ENCODE data around the gene RAD21L1. TPM values are rescaled to one million over a fixed set of nuclear protein-coding genes. Genes with fewer than 3 reads are reported as not detected.

The RAD21L1 gene
- total and polyA plus RNA-seq, 2 donors (not counting 3 experiments of a cell fraction or from before 2014, with no cell fraction given), result 0.06 TPM; not detected in 1

GRCh38 chr20:1294497-1294896, 68.7 kb downstream of the RAD21L1 start:
- Histone ChIP-seq H3K27me3 (ENCODE audit: control insufficient read depth in 2 of 2, insufficient read depth in 2 of 2, low read length in 2 of 2) (no peaks in the 10 kb centered on the region), H3K9me1 (replicated peaks; ENCODE audit: control insufficient read depth, extremely low read depth, insufficient read depth, low read length) (no peaks in the 10 kb centered on the region), H3K9ac (replicated peaks; ENCODE audit: extremely low read depth, insufficient read depth, low read length) (no peak overlapping the region), H3K9me3 (replicated peaks; ENCODE audit: control insufficient read depth, insufficient read depth, low read length) (no peaks in the 10 kb centered on the region), H3K4me2 (ENCODE audit: insufficient read depth, low read length) (no peak overlapping the region), H2AFZ (ENCODE audit: low read depth, low read length) (no peak overlapping the region), H3K79me2 (ENCODE audit: control insufficient read depth, insufficient read depth, low read length) (no peaks in the 10 kb centered on the region), H3K36me3 (ENCODE audit: control insufficient read depth in 2 of 2, extremely low read depth in 1 of 2, insufficient read depth in 2 of 2, low read length in 2 of 2) (no peaks in the 10 kb centered on the region), H3K4me1 (ENCODE audit: control insufficient read depth, extremely low read depth, insufficient read depth, low read length) (no peaks in the 10 kb centered on the region), H3K4me3 (replicated peaks in 1 of 3; ENCODE audit: insufficient read depth in 1 of 3, low read depth in 1 of 3, low read length in 3 of 3) (no peak overlapping the region), H4K20me1 (replicated peaks; ENCODE audit: control insufficient read depth, extremely low read depth, insufficient read depth, low read length) (no peaks in the 10 kb centered on the region), H3K27ac (ENCODE audit: insufficient read depth, low read depth, low read length) (no peak overlapping the region)
- FAIRE-seq (no peak), DNase-seq (ENCODE audit: low read depth, low spot score) (no peak)
- dilution Hi-C loops (cut with MboI; ENCODE audit: extremely low pct_ligation_motif_present, low sequenced_read_pairs) (no loop called here), intact Hi-C loops (cut with micrococcal nuclease) (no loop called here)
- CTCF ChIA-PET, result no interaction called here
- BruUV-seq (replicated peaks), result no TSS peak
- TF ChIP-seq GATA2 (IDR thresholded peaks at IDR 0.05; ENCODE audit: insufficient read depth, insufficient read length, low read depth, low read length), result no peak
- TF ChIP-seq, protein P1, sequence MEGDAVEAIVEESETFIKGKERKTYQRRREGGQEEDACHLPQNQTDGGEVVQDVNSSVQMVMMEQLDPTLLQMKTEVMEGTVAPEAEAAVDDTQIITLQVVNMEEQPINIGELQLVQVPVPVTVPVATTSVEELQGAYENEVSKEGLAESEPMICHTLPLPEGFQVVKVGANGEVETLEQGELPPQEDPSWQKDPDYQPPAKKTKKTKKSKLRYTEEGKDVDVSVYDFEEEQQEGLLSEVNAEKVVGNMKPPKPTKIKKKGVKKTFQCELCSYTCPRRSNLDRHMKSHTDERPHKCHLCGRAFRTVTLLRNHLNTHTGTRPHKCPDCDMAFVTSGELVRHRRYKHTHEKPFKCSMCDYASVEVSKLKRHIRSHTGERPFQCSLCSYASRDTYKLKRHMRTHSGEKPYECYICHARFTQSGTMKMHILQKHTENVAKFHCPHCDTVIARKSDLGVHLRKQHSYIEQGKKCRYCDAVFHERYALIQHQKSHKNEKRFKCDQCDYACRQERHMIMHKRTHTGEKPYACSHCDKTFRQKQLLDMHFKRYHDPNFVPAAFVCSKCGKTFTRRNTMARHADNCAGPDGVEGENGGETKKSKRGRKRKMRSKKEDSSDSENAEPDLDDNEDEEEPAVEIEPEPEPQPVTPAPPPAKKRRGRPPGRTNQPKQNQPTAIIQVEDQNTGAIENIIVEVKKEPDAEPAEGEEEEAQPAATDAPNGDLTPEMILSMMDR (IDR thresholded peaks at IDR 0.05; ENCODE audit: extremely low read depth in 1 of 2, insufficient read depth in 1 of 2, low read depth in 1 of 2, low read length in 2 of 2), result no peak
- TF ChIP-seq FOS (IDR thresholded peaks at IDR 0.05; ENCODE audit: borderline replicate concordance, insufficient read depth, low read length), result no peak
- no peak for TF ChIP-seq POLR2AphosphoS5 (IDR thresholded peaks at IDR 0.05; ENCODE audit: insufficient read depth, low read depth, low read length)
- TF ChIP-seq EZH2 (IDR thresholded peaks at IDR 0.05; ENCODE audit: borderline replicate concordance, low read depth, low read length, severe bottlenecking), result no peak
- TF ChIP-seq MAX (IDR thresholded peaks at IDR 0.05; ENCODE audit: insufficient read depth, insufficient read length), result no peak
- TF ChIP-seq POLR2A (IDR thresholded peaks at IDR 0.05; ENCODE audit: low read depth, low read length), result no peak
- no peak for TF ChIP-seq JUN (IDR thresholded peaks at IDR 0.05; ENCODE audit: borderline replicate concordance, insufficient read depth, insufficient read length, low read depth)
- TF ChIP-seq MYC (IDR thresholded peaks at IDR 0.05; ENCODE audit: low read depth, low read length), result no peak
- POLR2A ChIA-PET, result no interaction called here
